Upper lobe of left lung (tissue), 4 donors: ENCODE data around the gene FMNL2.

Source experiments
- EP300 ChIP-seq, 4 donors: sonication (generic); formaldehyde crosslinking; IDR thresholded peaks; one replicate each; pipeline ENCODE4 v1.5.1; 2017; ENCODE audit warnings: antibody characterized with exemption in 4 of 4, control low read depth in 2 of 4
- TF ChIP-seq, protein P1 (sequence below), 6 experiments: fragments of 450-650 bp in 4 of 6; fragments of 200-600 bp in 2 of 6; sonication (generic) in 2 of 6; IDR thresholded peaks; one replicate each; pipeline ENCODE4 v1.5.1; 2016 to 2019; ENCODE audit warnings: antibody characterized with exemption in 6 of 6

DNA sequence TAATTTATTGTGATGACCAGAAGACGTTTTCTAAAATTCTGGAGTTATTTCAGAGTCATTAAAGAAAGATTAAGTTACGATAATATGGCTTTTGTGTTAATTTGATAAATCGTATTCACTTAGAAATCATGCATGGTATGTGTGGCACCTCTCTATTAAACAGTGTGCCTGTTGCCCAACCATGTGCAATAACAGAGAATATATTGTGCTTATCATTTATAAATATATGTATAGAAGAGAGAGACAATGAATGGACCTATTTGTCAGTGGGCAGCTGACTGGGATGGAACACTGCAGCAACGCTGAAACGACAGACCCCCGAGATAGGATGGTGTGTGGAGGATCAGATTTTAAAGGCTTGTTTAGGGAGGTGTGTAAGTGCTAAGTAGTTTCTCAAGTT, 172.9 kb downstream of the FMNL2 start:
- TF ChIP-seq, protein P1, sequence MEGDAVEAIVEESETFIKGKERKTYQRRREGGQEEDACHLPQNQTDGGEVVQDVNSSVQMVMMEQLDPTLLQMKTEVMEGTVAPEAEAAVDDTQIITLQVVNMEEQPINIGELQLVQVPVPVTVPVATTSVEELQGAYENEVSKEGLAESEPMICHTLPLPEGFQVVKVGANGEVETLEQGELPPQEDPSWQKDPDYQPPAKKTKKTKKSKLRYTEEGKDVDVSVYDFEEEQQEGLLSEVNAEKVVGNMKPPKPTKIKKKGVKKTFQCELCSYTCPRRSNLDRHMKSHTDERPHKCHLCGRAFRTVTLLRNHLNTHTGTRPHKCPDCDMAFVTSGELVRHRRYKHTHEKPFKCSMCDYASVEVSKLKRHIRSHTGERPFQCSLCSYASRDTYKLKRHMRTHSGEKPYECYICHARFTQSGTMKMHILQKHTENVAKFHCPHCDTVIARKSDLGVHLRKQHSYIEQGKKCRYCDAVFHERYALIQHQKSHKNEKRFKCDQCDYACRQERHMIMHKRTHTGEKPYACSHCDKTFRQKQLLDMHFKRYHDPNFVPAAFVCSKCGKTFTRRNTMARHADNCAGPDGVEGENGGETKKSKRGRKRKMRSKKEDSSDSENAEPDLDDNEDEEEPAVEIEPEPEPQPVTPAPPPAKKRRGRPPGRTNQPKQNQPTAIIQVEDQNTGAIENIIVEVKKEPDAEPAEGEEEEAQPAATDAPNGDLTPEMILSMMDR (IDR thresholded peaks at IDR 0.05), result no peak
- TF ChIP-seq EP300 (IDR thresholded peaks at IDR 0.05), result no peak
